Endothelial cell of umbilical vein (primary cell): ENCODE data around the gene RNF133. TPM values are rescaled to one million over a fixed set of nuclear protein-coding genes. Genes with fewer than 3 reads are reported as not detected.

Source experiments
- BruUV-seq: library from RNA; stranded (reverse); fragments of 400-500 nt; replicated peaks from 2 replicates; lab custom pipeline; 2021; lab: Mats Ljungman, UMichigan
- CTCF ChIA-PET: fragments of 300-600, 350-600 bp; sonication (Branson Sonifier 250); formaldehyde crosslinking; loops from one replicate; lab custom pipeline; 2021; ENCODE audit warnings: antibody characterized with exemption, inconsistent platforms; lab: Charles Lee
- POLR2A ChIA-PET: fragments of 300-600, 350-600 bp; sonication (Branson Sonifier 250); formaldehyde crosslinking; loops from one replicate; lab custom pipeline; 2021; ENCODE audit warnings: antibody characterized with exemption, inconsistent platforms; lab: Charles Lee
- DNase-seq: peaks from one replicate; pipeline ENCODE4 v3.0.0-alpha.2; 2011; ENCODE audit warnings: low read depth, low spot score
- FAIRE-seq: peaks from 2 replicates; lab custom pipeline; 2011; peaks lifted over from hg19 to GRCh38; lab: Jason Lieb, UNC
- H2AFZ ChIP-seq: 2 replicates; pipeline ENCODE4 v1.6.0; 2012; ENCODE audit warnings: low read depth, low read length, control low read depth, inconsistent platforms
- H3K27ac ChIP-seq: 2 replicates; pipeline ENCODE4 v1.5.1; 2011; ENCODE audit warnings: low read depth, mild to moderate bottlenecking, control low read depth, low read length, moderate library complexity; ENCODE audit not compliant: insufficient read depth
- H3K27me3 ChIP-seq, 2 experiments: 2 replicates each; pipeline versions ENCODE4 v1.6.0 to v1.6.1; 2011; ENCODE audit warnings: low read length in 2 of 2, mixed read lengths in 1 of 2; ENCODE audit not compliant: control insufficient read depth in 2 of 2, insufficient read depth in 2 of 2
- H3K36me3 ChIP-seq, 2 experiments: 2 replicates in 1 of 2; 3 replicates in 1 of 2; pipeline ENCODE4 v1.5.1; 2011; ENCODE audit warnings: low read length in 2 of 2, mild to moderate bottlenecking in 1 of 2, moderate library complexity in 1 of 2; ENCODE audit not compliant: control insufficient read depth in 2 of 2, insufficient read depth in 2 of 2; ENCODE audit errors: extremely low read depth in 1 of 2
- H3K4me1 ChIP-seq: 3 replicates; pipeline ENCODE4 v1.5.1; 2011; ENCODE audit warnings: mild to moderate bottlenecking, low read length; ENCODE audit not compliant: control insufficient read depth, insufficient read depth; ENCODE audit errors: extremely low read depth
- H3K4me2 ChIP-seq: 2 replicates; pipeline ENCODE4 v1.6.1; 2011; ENCODE audit warnings: low read length, control low read depth, mixed read lengths; ENCODE audit not compliant: insufficient read depth
- H3K4me3 ChIP-seq, 3 experiments: fragments of 200-600 bp in 1 of 3; sonication (generic), shearing (Covaris generic) in 1 of 3; replicated peaks in 1 of 3; 2 replicates each; pipeline ENCODE4 v1.5.1; 2011 to 2016; ENCODE audit warnings: control low read depth in 3 of 3, low read length in 3 of 3, mild to moderate bottlenecking in 2 of 3, inconsistent platforms in 1 of 3, low read depth in 1 of 3, moderate library complexity in 1 of 3; ENCODE audit not compliant: insufficient read depth in 1 of 3
- H3K79me2 ChIP-seq: 2 replicates; pipeline ENCODE4 v1.6.0; 2012; ENCODE audit warnings: low read length, inconsistent platforms; ENCODE audit not compliant: control insufficient read depth, insufficient read depth
- H3K9ac ChIP-seq: replicated peaks from 2 replicates; pipeline ENCODE3; 2011; ENCODE audit warnings: low read length, control low read depth; ENCODE audit not compliant: insufficient read depth; ENCODE audit errors: extremely low read depth
- H3K9me1 ChIP-seq: replicated peaks from 3 replicates; pipeline ENCODE4 v1.6.0; 2011; ENCODE audit warnings: mild to moderate bottlenecking, low read length; ENCODE audit not compliant: control insufficient read depth, insufficient read depth; ENCODE audit errors: extremely low read depth
- H3K9me3 ChIP-seq: replicated peaks from 2 replicates; pipeline ENCODE4 v1.5.1; 2012; ENCODE audit warnings: low read length, inconsistent platforms; ENCODE audit not compliant: control insufficient read depth, insufficient read depth
- H4K20me1 ChIP-seq: replicated peaks from 2 replicates; pipeline ENCODE3; 2011; ENCODE audit warnings: mild to moderate bottlenecking, low read length; ENCODE audit not compliant: control insufficient read depth, insufficient read depth; ENCODE audit errors: extremely low read depth
- CTCF ChIP-seq, 2 donors: IDR thresholded peaks; 1 replicate in 1 of 2; 2 replicates in 1 of 2; pipeline ENCODE4 v1.5.1; 2011; ENCODE audit warnings: low read length in 2 of 2, mild to moderate bottlenecking in 2 of 2, moderate library complexity in 2 of 2, control low read depth in 1 of 2, inconsistent platforms in 1 of 2, low read depth in 1 of 2; ENCODE audit not compliant: insufficient read depth in 1 of 2; ENCODE audit errors: extremely low read depth in 1 of 2
- EZH2 ChIP-seq: IDR thresholded peaks from 2 replicates; pipeline ENCODE4 v1.6.1; 2012; ENCODE audit warnings: borderline replicate concordance, low read depth, mild to moderate bottlenecking, moderate library complexity, low read length, inconsistent platforms; ENCODE audit not compliant: severe bottlenecking
- FOS ChIP-seq: IDR thresholded peaks from 2 replicates; pipeline ENCODE4 v1.6.1; 2011; ENCODE audit warnings: mild to moderate bottlenecking, low read length, moderate library complexity, borderline replicate concordance; ENCODE audit not compliant: insufficient read depth
- GATA2 ChIP-seq: IDR thresholded peaks from 2 replicates; pipeline ENCODE4 v1.7.0; 2011; ENCODE audit warnings: low read depth, mild to moderate bottlenecking, moderate library complexity, mixed read lengths, low read length; ENCODE audit not compliant: insufficient read length, insufficient read depth
- JUN ChIP-seq: IDR thresholded peaks from 2 replicates; pipeline ENCODE4 v1.6.1; 2011; ENCODE audit warnings: borderline replicate concordance, low read depth; ENCODE audit not compliant: insufficient read length, insufficient read depth
- MYC ChIP-seq: IDR thresholded peaks from one replicate; pipeline ENCODE4 v1.6.1; 2011; ENCODE audit warnings: mild to moderate bottlenecking, low read depth, low read length
- POLR2A ChIP-seq: IDR thresholded peaks from 2 replicates; pipeline ENCODE4 v1.6.1; 2012; ENCODE audit warnings: low read depth, mild to moderate bottlenecking, control low read depth, low read length
- POLR2AphosphoS5 ChIP-seq: IDR thresholded peaks from 2 replicates; pipeline ENCODE4 v1.6.1; 2012; ENCODE audit warnings: low read depth, mild to moderate bottlenecking, control low read depth, low read length, moderate library complexity; ENCODE audit not compliant: insufficient read depth
- dilution Hi-C: fragments of 300-500 bp; cut with MboI; formaldehyde crosslinking; loops from one replicate; pipeline ENCODE4 v1.15.0; 2019; ENCODE audit warnings: low sequenced_read_pairs; ENCODE audit not compliant: extremely low pct_ligation_motif_present
- intact Hi-C: fragments of 100-400 bp; cut with micrococcal nuclease; formaldehyde crosslinking; loops from one replicate; pipeline ENCODE4 v1.10.0; 2022
- polyA plus RNA-seq, 4 experiments: library from polyadenylated mRNA; depleted of rRNA in 3 of 4; stranded (reverse) in 3 of 4; unstranded in 1 of 4; fragments of >200 nt; gene quantifications; 2 replicates each; pipeline versions ENCODE4 v1.2.1 to v1.2.3, GENCODE V29; 2011 to 2012; ENCODE audit warnings: missing spikeins in 1 of 4
- total RNA-seq: library from RNA; stranded (reverse); gene quantifications from 2 replicates; pipeline ENCODE4 v1.2.3, GENCODE V29; 2021
- TF ChIP-seq, protein P1 (sequence below): IDR thresholded peaks from 2 replicates; pipeline ENCODE4 v1.6.1; 2011; ENCODE audit not compliant: insufficient read depth, insufficient read length

RNF133 gene
- total and polyA plus RNA-seq, 2 donors (not counting 3 experiments of a cell fraction or from before 2014, with no cell fraction given) = 0.93 TPM; not detected in 1

GRCh38 chr7:122717356-122718089, 18.6 kb upstream of the RNF133 start:
- intact Hi-C loops (no loop called here), dilution Hi-C loops (no loop called here)
- POLR2A ChIA-PET = no interaction called here
- Histone ChIP-seq H3K79me2 (no peaks in the 10 kb centered on the region), H2AFZ (no peak overlapping the region), H3K9ac (no peak overlapping the region), H3K9me3 (no peaks in the 10 kb centered on the region), H3K4me1 (no peaks in the 10 kb centered on the region), H3K9me1 (no peaks in the 10 kb centered on the region), H3K4me3 (no peak overlapping the region), H3K27ac (no peak overlapping the region), H3K27me3 (no peaks in the 10 kb centered on the region), H3K36me3 (no peaks in the 10 kb centered on the region), H4K20me1 (no peaks in the 10 kb centered on the region), H3K4me2 (no peak overlapping the region)
- no peak for TF ChIP-seq EZH2
- TF ChIP-seq POLR2AphosphoS5 = no peak
- no peak for TF ChIP-seq FOS
- no peak for TF ChIP-seq JUN
- TF ChIP-seq, protein P1, sequence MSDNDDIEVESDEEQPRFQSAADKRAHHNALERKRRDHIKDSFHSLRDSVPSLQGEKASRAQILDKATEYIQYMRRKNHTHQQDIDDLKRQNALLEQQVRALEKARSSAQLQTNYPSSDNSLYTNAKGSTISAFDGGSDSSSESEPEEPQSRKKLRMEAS = no peak
- TF ChIP-seq MYC = no peak
- no peak for TF ChIP-seq POLR2A
- no peak for TF ChIP-seq CTCF (IDR thresholded peaks at IDR 0.05; ENCODE audit: extremely low read depth in 1 of 2, insufficient read depth in 1 of 2, low read depth in 1 of 2, low read length in 2 of 2)
- no peak for TF ChIP-seq GATA2
- BruUV-seq = no TSS peak
- FAIRE-seq (no peak), DNase-seq (no peak)
- CTCF ChIA-PET = interaction anchor here (0.8 to 1.7 kb wide), 2 partner anchors 17 to 168 kb away, joined by 3 read pairs; partner anchors contain the start of gene CADPS2
